ENCODE results near the gene TSHZ2.

TSHZ2 gene

DNA sequence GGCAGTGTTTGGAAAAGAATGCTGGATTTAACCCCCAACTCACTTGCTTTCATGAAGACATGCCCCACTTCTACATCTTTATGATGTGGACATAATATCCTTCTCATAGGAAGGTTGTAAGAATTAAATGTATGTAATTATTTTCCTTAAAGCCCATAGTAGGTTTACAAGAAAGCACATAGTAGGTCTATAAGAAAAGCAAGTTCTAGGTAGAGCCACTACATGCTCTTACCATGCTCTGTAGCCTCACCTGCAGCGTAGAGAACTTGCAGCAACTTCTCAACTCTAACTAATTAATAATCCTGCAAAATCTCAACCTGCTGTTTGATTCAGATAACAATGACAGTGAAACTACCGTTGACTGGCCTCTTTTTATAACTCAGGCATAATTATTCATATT, 288.4 kb downstream of the TSHZ2 start:
- no peak for DNase-seq

DNA sequence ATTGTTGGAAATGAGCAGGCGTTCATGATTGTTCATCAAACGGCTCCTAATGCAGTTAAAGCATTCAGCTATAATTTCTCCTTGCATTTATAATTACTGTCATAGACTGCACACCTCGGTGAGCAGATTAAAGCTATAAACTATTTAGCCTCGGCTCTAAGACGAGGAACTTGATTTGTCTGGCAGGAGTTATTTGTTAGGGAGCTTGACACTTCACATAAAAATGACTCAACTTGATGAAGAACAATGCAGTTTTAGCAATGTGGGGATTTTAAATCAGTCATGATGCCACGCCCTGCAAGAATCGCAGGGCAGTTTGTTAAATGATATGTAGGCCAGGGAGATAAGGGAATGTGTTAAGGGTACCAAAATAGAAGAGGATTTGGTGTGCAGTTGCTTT, 290.2 kb downstream of the TSHZ2 start:
- DNase-seq = no peak

DNA sequence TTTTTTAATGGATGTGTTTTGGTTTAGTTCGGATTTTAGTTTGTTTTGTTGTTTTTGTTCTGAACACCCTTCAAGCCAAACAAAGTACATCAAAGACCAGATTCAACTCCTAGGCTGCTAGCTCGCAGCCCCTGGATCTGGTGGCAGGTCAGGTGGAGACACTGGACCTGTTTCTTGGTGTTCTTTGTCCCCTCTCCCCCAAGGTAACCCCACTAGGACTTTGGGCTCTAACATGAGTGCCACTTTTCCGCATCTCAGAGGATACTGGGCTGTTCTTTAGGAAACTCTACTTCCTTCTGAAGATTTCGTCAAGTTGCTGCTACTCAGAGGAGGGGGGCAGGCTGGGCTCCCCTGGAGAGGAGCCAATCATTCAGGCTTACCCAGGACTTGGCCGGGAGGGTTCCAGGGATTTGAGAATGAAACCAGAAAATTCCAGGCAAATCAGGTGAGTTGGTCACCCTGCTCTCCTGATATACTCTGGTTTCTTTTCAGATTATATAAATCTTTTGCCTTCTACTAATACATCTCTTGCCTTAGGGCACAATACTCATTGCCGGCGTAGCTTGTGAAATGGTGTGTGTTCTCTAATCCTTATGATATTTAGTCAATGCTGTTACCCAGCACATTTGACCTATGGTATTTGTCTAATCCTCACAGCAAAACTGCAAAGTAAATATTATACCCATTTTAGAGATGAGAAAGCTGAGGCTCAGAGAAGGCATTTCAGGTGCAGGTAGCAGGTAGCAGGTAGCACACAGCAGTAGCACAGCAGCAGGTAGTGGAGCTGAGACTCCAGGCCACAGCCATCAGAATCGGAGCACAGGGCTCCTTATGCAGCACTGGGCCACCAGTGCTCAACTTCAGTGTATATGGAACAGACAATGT, 291.6 kb downstream of the TSHZ2 start:
- no peak for DNase-seq

DNA sequence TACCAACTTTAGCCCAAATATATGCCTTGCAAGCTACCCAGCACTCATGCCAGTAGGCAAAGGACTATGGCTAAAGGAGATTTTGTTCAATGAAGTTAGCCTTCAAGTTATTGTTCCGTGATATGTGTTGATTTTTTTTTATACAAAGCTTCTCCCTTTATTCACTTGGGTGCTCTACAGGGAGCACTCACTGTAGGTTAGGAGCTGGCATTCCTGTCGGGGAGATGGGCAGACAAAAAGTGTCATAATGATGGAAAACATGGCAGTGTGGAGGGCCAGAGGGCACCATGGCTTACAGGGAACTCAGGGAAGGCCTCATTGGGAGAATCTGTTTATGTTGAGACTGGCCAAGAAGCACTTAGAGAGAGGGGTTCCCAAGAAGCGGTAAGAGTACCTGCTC, 292.4 kb downstream of the TSHZ2 start:
- no peak for DNase-seq

DNA sequence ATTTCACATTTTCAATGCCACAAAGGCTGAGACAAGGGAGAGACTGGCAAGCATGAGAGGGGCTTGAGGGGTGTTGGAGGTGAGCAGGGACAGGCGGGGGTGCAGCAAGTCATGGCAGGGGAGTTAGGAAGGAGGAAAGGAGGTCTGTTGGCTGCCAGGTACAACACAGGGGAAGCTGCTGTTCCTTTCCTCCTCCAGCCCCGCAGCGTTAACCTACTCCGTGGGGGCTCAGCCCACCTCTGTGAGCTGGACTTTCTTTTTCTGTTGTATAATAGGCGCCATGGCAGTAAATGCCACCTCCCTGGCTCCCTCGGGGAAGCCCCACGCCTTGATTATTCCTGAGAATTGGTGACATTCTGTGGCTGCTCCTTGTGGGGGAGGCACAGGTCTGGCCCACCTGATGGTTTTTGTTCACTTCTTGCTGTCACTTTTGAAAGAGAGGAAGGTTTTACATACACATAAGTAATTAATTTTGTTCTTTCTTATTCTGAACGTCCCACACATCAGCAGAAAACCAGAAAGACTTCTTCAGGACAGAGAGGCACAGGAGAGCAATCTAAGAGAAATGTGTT, 293.2 kb downstream of the TSHZ2 start:
- DNase-seq = no peak

DNA sequence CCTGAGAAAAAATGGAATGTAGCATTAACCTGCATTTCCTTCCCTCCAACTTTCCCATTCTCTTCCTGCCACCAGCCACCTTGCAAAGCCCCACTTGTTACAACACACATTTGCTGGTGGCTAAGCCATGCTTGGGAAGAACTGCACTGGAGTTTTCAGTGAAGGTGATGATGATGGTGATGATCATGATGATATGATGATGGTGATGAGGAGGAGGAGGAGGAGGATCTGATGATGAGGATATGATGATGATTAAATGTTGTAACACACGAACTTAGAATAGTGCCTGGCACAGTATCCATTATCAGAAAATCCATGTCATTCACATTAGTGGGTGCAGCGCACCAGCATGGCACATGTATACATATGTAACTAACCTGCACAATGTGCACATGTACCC, 297.2 kb downstream of the TSHZ2 start:
- DNase-seq = no peak

DNA sequence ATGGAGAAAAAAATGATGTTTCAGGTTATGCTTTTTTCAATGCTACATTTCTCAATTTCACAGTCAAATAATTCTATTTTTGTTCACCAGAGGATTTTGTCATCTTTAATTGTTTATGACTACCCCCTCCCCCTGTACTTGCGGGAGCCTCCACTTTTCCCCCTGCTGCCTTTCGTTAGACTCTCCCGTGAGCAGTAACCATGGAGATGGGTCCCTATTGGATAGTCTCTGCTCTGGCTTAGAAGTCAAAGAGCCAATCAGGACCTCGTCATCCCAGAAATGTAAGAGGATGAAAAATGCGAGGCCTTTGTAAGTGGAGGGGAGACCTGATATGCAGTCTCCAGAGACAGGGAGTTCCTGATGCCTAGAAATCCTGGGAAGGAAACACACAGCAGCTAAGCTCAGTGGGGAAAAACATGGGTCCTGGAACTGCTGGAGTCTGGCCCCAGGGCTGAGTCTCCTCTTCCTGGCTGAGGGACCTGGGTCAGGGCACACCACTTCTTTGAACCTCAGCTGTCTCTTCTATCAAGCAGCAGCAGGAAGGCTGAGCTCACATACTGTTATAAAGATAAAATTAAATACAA, 298.7 kb downstream of the TSHZ2 start:
- no peak for DNase-seq

DNA sequence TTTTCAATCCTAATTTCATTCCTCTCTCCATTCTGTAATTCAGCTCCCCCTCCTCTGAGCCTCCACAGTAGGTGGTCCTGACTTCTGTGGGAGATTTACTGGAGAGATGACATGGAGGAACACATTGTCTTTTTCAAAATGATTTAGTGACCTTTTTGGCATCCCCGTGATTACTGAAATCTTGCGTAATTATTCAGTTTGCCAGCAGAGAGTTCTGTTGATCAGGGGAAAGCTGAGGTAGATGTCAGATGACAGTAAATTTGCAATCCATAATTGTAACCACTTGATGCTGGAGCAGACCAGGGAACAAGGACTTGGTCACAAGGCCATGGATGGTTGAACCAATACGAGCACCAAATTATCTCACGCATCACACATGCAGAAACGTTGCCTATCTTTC, 302.2 kb downstream of the TSHZ2 start:
- DNase-seq = no peak

DNA sequence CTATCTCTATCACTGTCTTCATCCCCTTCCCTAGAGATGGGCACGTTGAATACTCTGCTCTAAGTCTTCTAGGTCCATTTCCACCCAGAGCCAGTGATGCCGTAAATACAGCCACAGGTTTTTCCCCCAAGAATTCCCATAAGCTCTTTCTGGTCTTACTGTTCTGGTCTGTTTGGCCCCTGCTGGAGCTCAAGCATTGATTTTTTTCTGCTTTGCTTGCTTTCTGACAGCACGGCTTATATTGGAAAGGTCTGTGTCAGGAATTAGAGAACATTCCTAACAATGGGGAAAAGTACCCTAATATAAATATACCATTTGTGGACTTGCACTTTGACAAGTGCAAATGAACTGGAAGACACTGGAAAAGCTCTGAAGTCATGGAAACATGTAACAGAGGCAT, 302.6 kb downstream of the TSHZ2 start:
- no peak for DNase-seq

DNA sequence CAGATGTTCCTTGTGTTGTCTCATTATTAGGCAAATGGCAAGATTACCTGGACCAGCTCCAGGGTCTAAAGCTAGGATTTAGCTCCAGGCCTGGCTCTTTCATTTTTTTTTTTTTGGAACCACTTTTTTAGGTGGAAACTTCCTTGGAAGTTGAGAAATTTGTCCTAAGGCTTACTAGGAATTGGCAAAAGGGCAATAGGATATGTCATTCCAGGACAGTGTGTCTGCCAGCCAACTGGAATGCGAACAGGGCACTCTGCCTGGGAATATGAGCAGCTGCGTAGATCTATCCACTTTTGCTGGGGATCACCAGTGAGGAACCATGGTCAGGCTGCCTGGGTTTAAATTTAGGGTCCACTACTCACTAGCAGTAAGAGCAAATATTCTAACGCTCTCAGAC, 304.0 kb downstream of the TSHZ2 start:
- DNase-seq = no peak

DNA sequence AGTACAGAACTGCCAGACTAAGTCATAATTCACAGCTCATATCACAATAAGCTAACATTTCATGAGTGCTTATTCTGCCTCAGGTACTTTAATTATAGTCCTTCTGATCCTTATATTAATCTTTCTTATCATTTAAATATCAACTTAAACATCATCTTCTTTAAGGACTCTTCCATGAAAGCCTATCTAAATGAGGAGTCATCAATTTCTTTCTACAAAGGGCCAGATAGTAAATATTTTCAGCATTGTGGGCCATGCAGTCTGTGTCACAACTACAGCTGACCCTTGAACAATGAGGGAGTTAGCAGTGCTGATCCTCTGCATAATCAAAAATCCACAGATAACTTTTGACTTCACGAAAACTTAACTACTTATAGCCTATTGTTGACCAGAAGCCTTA, 306.4 kb downstream of the TSHZ2 start:
- no peak for DNase-seq

DNA sequence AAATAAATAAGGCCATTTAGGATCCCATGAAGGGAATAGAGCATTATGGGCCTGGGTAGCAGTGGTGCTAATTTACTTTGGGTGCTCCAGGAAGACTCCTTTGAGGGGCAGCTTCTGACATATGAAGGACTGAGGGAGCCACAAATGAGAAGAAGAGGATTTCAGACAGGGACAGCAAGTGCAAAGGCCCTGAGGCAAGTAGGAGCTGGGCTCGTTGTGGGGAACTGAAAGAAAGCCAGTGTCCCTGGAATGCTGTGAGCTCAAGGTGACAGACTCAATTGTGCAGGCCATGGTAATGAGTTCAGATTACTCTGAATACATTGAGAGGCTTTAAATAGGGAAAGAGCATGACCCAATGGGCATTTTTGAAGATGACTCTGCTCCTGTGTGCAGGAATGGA, 307.6 kb downstream of the TSHZ2 start:
- DNase-seq = no peak

DNA sequence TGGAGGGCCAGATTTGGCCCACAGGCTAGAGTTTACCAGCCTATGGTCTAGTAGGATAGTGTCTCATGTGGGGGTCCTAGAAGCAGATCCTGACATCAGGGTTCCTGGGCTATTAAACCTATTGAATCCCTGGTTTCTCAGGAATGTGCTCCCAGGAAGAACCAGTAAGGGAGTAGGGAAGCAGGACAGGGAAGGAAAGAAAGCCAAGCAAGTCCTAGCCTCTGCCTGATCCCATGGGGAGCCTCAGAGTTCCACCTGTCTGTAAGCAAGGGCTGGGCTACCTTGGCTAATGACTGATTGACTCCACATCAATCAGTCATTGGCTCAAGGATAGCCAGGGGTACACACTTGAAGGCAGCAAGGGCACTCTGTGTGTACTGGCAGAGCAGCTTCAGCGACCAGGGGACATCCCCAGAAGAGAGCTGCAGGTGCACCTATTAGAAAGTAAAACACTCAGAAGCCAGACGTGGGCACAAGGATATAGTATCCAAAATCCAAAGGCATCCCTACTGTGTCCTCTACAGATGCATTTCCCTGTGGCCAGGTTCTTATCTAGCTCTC, 309.5 kb downstream of the TSHZ2 start:
- no peak for DNase-seq

DNA sequence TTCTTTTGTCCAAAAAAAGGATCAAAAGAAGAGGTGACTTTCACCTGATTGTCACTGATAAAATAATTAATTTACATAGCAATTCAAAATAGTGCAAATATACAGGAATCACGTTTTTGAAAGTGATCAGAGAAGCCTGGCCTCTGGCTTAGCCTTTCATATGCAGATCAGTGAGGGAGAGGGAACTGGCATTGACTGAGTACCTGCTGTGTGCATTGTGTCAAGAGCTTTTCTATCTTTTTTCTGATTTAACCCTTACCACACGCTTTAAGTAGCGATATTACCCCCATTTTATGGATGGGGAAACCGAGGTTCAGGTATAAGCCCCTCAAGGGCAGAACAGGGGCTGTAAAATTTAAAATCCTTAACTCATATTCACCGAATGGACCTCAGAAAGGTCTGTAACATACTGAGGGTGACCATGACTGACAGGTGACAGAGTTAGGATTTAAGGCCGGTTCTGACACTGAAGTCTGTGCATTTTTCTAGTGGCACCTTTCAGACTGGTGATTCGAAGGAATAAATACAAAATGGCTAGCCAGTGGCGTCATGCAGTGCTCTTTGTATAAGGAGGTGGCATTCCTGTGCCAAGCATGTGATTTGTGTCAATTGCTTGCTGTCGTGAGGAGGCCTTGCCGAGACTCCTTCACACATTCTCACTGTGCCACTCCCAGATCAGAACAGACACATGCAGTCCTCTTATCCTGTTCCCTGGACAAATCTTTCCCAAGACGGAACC, 310.2 kb downstream of the TSHZ2 start:
- no peak for DNase-seq

DNA sequence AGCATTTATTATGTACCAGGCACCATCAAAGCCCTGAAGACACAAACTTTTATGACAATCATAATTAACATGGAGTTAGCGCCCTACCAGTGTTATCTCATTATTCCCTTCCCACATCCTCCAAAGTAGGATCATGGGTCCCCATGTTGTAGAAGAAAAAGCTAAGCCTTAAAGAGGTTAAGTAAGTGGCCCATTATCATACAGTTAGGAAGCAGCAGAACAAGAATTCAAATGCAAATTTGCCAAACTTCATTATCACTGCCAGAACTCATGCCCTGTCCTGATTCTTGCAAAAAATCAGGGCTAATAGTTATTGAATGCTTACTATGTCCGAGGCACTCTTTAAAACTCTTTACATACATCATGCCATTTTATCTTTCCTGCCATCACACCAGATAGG, 310.9 kb downstream of the TSHZ2 start:
- DNase-seq = no peak

DNA sequence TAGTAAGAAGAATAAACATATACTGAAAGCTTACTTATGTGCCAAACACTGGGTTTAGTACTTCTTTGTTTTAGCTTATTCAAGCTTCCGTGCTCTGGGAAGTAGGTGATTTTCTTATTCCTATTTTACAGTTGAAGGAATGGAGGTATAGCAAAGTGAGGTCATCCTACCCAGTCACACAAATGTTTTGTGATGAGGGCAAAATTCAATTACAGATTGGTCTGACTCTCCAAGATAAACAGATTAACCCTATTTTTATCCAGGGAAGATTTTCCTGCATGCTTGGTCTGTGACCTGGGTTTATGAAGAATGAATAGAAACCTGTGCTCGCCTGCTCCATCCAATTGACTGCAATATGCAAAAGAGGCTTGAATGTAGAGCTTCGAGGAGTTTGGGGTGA, 311.4 kb downstream of the TSHZ2 start:
- no peak for DNase-seq

DNA sequence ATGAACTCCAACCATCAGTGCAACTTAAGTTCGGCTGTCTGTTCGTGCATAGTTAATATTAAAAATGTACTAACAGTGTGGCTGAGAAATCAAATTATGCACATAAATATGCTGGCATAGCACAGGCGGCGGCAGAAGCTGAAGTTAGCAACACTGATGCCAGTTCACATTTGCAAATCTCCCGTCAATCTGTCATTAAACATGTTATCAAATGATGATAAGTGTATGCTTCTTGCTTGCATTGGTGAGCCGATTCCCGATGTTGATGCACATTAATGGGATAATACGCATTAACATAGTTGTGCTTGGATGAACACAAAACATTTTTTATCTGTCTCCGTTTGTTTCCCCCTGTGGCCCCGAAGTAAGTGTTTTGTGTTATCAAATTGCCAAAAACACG, 312.1 kb downstream of the TSHZ2 start:
- DNase-seq = no peak

DNA sequence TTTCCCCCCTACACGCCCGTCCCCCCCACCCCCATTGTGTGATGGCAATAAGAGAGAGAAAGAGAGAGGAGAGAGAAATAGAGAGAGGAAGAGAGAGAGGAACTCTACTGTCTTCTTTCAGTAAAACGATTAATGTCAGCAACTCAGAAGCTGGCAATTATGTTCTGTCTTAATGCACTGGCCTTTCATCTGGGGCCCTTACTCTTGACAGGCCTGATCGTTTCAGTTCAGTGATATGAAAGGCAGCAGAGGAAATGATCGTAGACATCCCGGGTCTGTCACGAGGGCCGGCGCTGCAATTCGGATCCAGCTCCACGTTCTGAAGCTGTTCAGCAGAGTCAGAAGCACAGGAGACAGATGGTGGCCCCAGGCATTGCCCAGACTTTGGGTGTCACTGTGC, 312.5 kb downstream of the TSHZ2 start:
- no peak for DNase-seq

DNA sequence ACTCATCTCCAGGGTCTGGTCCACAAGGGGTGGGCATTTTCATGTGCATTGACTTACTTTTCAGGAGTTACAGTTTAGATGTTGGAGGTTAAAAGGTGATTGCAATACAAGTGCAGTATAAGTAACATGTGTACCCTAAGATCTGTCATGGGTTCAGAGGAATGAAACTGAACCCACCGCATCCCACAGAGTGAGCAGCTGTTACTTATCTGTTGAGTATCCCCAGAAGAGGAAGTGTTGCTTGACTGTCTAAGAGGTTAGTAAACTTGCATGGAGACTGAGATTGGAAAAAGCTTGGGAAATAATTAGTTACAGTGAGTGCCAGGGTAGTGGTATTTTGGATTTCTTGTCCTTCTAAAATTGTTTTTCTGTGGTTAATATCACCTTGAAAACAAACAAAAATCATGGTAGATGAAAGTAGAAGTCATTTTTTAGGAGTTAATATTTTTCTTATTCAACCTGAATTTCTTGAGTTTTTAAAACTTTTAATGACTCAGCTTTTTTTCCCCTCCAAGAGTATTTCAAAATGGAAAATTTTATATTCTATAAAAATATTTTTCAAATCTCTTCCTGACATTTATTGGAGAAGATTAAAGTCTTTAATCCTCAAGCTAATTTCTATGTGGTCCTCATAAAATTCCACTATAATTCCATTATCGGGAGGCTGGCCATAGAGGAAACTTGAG, 315.3 kb downstream of the TSHZ2 start:
- no peak for DNase-seq

DNA sequence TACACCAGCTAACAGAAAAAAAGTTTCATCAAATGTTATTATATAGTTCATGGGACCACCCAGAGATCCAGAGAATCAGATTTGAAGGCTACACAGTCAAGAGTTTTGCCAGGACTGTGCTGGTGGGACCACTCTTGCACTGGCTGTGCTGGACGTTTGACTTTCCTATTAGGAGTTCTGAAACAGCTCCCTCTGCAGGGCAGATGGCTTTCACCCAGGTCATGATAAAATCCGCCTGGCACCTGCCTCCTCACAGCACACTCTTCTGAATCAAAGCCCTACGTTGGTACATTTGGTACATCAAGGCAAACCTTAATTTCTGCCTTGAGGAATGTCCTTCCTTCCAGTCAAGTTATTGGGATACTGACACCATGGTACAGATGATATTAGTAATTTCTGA, 319.4 kb downstream of the TSHZ2 start:
- no peak for DNase-seq

DNA sequence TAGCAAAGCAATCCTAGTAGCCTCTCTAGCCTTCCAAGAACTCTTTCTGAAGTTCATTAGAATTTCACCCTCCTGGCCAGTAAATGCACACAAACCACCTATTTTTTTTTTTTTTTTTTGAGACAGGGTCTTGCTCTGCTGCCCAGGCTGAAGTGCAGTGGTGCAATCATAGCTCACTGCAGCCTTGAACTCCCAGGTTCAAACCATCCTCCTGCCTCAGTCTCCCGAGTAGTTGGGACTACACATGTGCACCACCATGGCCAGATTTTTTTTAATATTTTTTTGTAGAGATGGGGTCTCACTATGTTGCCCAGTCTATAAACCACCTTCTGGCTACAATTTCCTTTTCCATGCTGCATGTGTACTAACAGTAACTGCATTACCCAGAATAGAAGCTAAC, 320.2 kb downstream of the TSHZ2 start:
- no peak for DNase-seq

DNA sequence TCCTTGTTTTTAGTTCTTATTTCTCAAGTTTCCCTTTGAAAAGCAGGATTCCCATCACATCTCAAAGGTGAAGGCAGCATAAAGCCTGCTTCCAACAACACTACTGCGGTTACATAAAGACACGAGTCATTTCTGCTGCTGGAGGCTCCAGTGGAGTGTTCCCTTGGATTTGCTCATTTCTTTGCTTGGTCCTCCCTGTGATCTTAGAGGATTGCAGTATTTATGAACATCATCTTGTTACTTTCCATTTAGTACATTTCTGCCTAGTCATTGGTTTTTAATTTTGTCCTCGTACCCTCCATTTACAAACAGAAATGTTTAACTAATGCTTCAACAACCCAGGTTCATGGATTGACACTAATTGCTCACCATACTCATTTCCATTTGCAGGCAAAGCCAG, 322.6 kb downstream of the TSHZ2 start:
- no peak for DNase-seq

DNA sequence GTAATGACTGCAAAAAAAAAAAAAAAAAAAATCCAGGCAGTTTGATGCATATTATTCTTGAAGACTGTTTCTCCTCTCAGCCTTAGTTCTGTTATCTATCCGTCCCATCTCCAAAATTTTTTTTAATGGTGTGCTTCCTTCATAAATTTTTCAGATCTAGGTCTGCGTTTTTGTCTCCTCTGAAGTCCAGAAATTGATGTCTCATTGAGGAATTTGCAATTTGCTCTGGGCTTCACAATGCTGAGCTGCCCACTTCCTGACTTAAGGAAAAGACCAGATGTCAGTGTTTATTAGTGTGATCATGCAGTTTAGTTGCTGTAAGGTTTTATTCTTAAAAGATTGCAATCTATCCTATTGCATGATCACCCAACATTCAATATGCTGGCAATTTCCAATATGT, 323.9 kb downstream of the TSHZ2 start:
- no peak for DNase-seq
